ENCODE data around the gene LCNL1.

LCNL1 gene

DNA sequence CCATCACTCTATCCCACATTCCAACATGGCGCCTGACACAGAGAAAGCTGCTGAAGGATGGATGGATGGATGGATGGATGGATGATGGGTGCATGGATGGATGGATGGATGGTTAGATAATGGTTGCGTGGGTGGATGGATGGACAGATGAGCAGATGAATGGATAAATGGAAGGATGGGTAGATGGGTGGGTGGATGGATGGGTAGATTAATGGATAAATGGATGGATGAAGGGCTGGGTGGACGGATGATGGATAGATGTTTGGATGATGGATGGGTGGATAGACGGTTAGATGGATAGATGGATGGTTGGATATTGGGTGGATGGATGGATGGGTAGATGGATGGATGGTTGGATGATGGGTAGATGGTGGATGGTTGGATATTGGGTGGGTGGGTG lies 26.2 kb upstream of the LCNL1 start:
- H3K27ac ChIP-seq (ENCODE audit: poor library complexity, severe bottlenecking) = no peak overlapping the region
- DNase-seq (ENCODE audit: low spot score) = no peak
- no peaks in the 10 kb centered on the region for H3K27me3 ChIP-seq (ENCODE audit: insufficient read depth, poor library complexity, severe bottlenecking)

GRCh38 chr9:136957461-136957860 lies 25.3 kb upstream of the LCNL1 start:
- Histone ChIP-seq H3K4me3 (ENCODE audit: severe bottlenecking) (no peak overlapping the region), H3K27ac (ENCODE audit: poor library complexity, severe bottlenecking) (no peak overlapping the region), H3K9me3 (ENCODE audit: severe bottlenecking) (no peaks in the 10 kb centered on the region), H3K36me3 (ENCODE audit: low read depth) (no peaks in the 10 kb centered on the region), H3K4me1 (ENCODE audit: insufficient read depth, poor library complexity, severe bottlenecking) (no peaks in the 10 kb centered on the region), H3K27me3 (ENCODE audit: insufficient read depth, poor library complexity, severe bottlenecking) (no peaks in the 10 kb centered on the region)
- TF ChIP-seq CTCF (IDR thresholded peaks at IDR 0.05; ENCODE audit: poor library complexity, severe bottlenecking) = no peak
- ATAC-seq (ENCODE audit: low read depth) (no peak), DNase-seq (ENCODE audit: low spot score) (no peak)

More for the DNA sequence above, 26.2 kb upstream of the LCNL1 start:
- no peak for ATAC-seq (ENCODE audit: low read depth)
- Histone ChIP-seq H3K36me3 (ENCODE audit: low read depth) (no peaks in the 10 kb centered on the region), H3K4me1 (ENCODE audit: insufficient read depth, poor library complexity, severe bottlenecking) (no peaks in the 10 kb centered on the region), H3K4me3 (ENCODE audit: severe bottlenecking) (no peak overlapping the region), H3K9me3 (ENCODE audit: severe bottlenecking) (no peaks in the 10 kb centered on the region)
- no peak for TF ChIP-seq CTCF (IDR thresholded peaks at IDR 0.05; ENCODE audit: poor library complexity, severe bottlenecking)

- no peaks in the 10 kb centered on the region for H3K4me1 ChIP-seq (ENCODE audit: insufficient read depth, poor library complexity, severe bottlenecking)
- no peaks in the 10 kb centered on the region for H3K27me3 ChIP-seq (ENCODE audit: insufficient read depth, poor library complexity, severe bottlenecking)
- no peaks in the 10 kb centered on the region for H3K9me3 ChIP-seq (ENCODE audit: severe bottlenecking)
- no peak for ATAC-seq (ENCODE audit: low read depth)
- H3K27ac ChIP-seq (ENCODE audit: poor library complexity, severe bottlenecking) = no peak overlapping the region
- DNase-seq (ENCODE audit: low spot score) = no peak
- H3K4me3 ChIP-seq (ENCODE audit: severe bottlenecking) = no peak overlapping the region
- no peaks in the 10 kb centered on the region for H3K36me3 ChIP-seq (ENCODE audit: low read depth)
- no peak for TF ChIP-seq CTCF (IDR thresholded peaks at IDR 0.05; ENCODE audit: poor library complexity, severe bottlenecking)
Measured at GRCh38 chr9:136957901-136958300, 24.9 kb upstream of the LCNL1 start.

- DNase-seq (ENCODE audit: low spot score) (no peak), ATAC-seq (ENCODE audit: low read depth) (no peak)
- no peaks in the 10 kb centered on the region for H3K9me3 ChIP-seq (ENCODE audit: severe bottlenecking)
- H3K36me3 ChIP-seq (ENCODE audit: low read depth) = no peaks in the 10 kb centered on the region
- H3K4me3 ChIP-seq (ENCODE audit: severe bottlenecking) = no peak overlapping the region
- no peaks in the 10 kb centered on the region for H3K27me3 ChIP-seq (ENCODE audit: insufficient read depth, poor library complexity, severe bottlenecking)
- no peak for TF ChIP-seq CTCF (IDR thresholded peaks at IDR 0.05; ENCODE audit: poor library complexity, severe bottlenecking)
- H3K4me1 ChIP-seq (ENCODE audit: insufficient read depth, poor library complexity, severe bottlenecking) = no peaks in the 10 kb centered on the region
- no peak overlapping the region for H3K27ac ChIP-seq (ENCODE audit: poor library complexity, severe bottlenecking)
Measured at GRCh38 chr9:136958473-136958872, 24.3 kb upstream of the LCNL1 start.

DNA sequence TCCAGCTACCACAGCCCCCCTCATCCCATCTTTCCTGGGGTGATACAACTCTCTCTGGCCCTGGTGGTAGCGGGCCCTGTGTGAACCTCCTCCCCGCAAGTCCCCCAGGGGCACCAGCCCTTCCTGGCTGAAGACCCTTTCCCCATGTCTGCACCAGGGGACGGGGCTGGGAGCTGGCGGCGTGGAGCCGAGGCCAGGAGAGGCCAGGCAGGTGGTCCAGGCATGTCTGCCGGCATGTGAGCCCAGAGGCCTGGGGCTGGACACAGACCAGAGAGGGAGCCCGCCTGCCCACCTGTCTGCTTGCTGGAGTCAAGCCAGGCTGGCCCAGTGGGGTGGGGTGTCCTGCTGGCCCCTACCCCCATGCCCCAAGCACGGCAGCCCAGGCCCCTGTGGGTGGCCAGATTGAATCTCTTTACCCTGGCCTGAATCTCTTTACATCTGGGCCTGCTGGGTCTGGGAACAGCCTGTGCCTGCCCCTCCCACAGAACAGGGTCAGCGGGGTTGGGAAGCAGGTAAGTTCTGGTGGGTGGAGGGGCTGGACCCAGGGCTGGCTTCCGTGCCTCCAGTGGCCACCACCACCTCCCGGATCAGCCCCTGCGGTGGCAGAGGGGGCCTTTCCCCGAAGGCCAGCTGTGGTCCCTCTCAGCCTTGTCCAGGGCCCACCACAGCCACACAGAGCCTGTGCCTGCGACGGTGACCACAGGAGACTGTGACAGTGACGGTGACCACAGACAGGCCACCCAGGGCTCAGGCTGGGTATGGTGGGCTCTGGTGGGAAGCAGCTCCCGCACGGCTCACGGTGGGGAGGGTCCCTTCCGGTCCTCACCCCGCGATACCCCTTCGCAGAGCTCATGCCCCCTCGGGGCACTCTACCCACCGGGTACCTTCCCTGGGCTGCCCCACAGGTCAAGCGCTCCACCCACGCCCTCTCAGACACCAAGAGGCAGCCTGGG lies 23.6 kb upstream of the LCNL1 start:
- no peaks in the 10 kb centered on the region for H3K4me1 ChIP-seq (ENCODE audit: insufficient read depth, poor library complexity, severe bottlenecking)
- H3K27ac ChIP-seq (ENCODE audit: poor library complexity, severe bottlenecking) = no peak overlapping the region
- no peak for TF ChIP-seq CTCF (IDR thresholded peaks at IDR 0.05; ENCODE audit: poor library complexity, severe bottlenecking)
- H3K27me3 ChIP-seq (ENCODE audit: insufficient read depth, poor library complexity, severe bottlenecking) = no peaks in the 10 kb centered on the region
- no peak overlapping the region for H3K4me3 ChIP-seq (ENCODE audit: severe bottlenecking)
- H3K36me3 ChIP-seq (ENCODE audit: low read depth) = no peaks in the 10 kb centered on the region
- H3K9me3 ChIP-seq (ENCODE audit: severe bottlenecking) = no peaks in the 10 kb centered on the region
- no peak for ATAC-seq (ENCODE audit: low read depth)
- DNase-seq (ENCODE audit: low spot score) = no peak

Measured in RWPE2 (cell line).